ENCODE results near the gene BRI3BP.

- TF ChIP-seq CTCF (IDR thresholded peaks at IDR 0.05), result no peak
- TF ChIP-seq POLR2A (IDR thresholded peaks at IDR 0.05), result no peak
- TF ChIP-seq EP300 (IDR thresholded peaks at IDR 0.05), result no peak
Measured at GRCh38 chr12:124963211-124963610, 30.2 kb upstream of the BRI3BP start.

All from ovary (tissue), 3 donors.